Left forelimb (tissue), 1 donor: ENCODE results near the gene APBA2.

Source experiments
- DNase-seq: peaks from one replicate; pipeline ENCODE4 v3.0.0-alpha.2; 2018; ENCODE audit warnings: low spot score

Gene APBA2

GRCh38 chr15:28915041-28915810, 29.5 kb downstream of the APBA2 start:
- DNase-seq, result no peak

- DNase-seq, result no peak
Measured at GRCh38 chr15:28915935-28916334, 30.2 kb downstream of the APBA2 start.

GRCh38 chr15:28917791-28918140, 32.0 kb downstream of the APBA2 start:
- DNase-seq, result no peak

- DNase-seq, result no peak
Measured at GRCh38 chr15:28918141-28918983, 32.6 kb downstream of the APBA2 start.

GRCh38 chr15:28919201-28919635, 33.4 kb downstream of the APBA2 start:
- no peak for DNase-seq

GRCh38 chr15:28919679-28920655, 34.2 kb downstream of the APBA2 start:
- DNase-seq, result no peak

- no peak for DNase-seq
Measured at GRCh38 chr15:28920781-28921331, 35.1 kb downstream of the APBA2 start.

- no peak for DNase-seq
Measured at GRCh38 chr15:28921336-28921735, 35.6 kb downstream of the APBA2 start.

- DNase-seq, result no peak
Measured at GRCh38 chr15:28921919-28922706, 36.3 kb downstream of the APBA2 start.

GRCh38 chr15:28922707-28923012, 36.9 kb downstream of the APBA2 start:
- no peak for DNase-seq

GRCh38 chr15:28923726-28924280, 38.0 kb downstream of the APBA2 start:
- DNase-seq, result no peak

- no peak for DNase-seq
Measured at GRCh38 chr15:28927043-28927442, 41.3 kb downstream of the APBA2 start.

- DNase-seq, result peak; percentile 49
Measured at GRCh38 chr15:28929200-28929599, 43.4 kb downstream of the APBA2 start.

- DNase-seq, result peak; percentile 4
Measured at GRCh38 chr15:28930011-28930410, 44.2 kb downstream of the APBA2 start.

GRCh38 chr15:28930476-28931291, 44.9 kb downstream of the APBA2 start:
- DNase-seq, result peak; percentile 50

- DNase-seq, result no peak
Measured at GRCh38 chr15:28931828-28932227, 46.1 kb downstream of the APBA2 start.

- no peak for DNase-seq
Measured at GRCh38 chr15:28932361-28932760, 46.6 kb downstream of the APBA2 start.

- DNase-seq, result no peak
Measured at GRCh38 chr15:28933710-28934445, 48.1 kb downstream of the APBA2 start.

GRCh38 chr15:28934645-28935044, 48.9 kb downstream of the APBA2 start:
- no peak for DNase-seq
